SK-N-SH treated with all-trans-retinoic acid at 6 μM for 48 hours (cell line): ENCODE data around the gene AEBP1.

Experiments
- ATAC-seq: fragments of 200-7000 bp; cut with Tn5 transposase; 3 replicates; pipeline ENCODE4 v1.9.1; 2020; ENCODE audit warnings: mild to moderate bottlenecking, moderate library complexity
- ARNTL ChIP-seq: fragments of 450-650 bp; formaldehyde crosslinking; IDR thresholded peaks from 2 replicates; pipeline ENCODE4 v1.5.0; 2020; ENCODE audit warnings: low read depth, mild to moderate bottlenecking, moderate library complexity, borderline replicate concordance
- BACH2 ChIP-seq: fragments of 250-450 bp; sonication (Bioruptor Pico); IDR thresholded peaks from 2 replicates; pipeline ENCODE4 v1.9.0; 2021; ENCODE audit warnings: mild to moderate bottlenecking, borderline replicate concordance
- CSRNP3 ChIP-seq: fragments of 250-450 bp; sonication (Bioruptor Pico); IDR thresholded peaks from 2 replicates; pipeline ENCODE4 v1.5.1; 2021; ENCODE audit warnings: mild to moderate bottlenecking, moderate library complexity
- ESRRG ChIP-seq: fragments of 250-450 bp; sonication (Bioruptor Pico); IDR thresholded peaks from 2 replicates; pipeline ENCODE4 v1.6.1; 2021; ENCODE audit warnings: mild to moderate bottlenecking
- GLIS3 ChIP-seq: fragments of 250-450 bp; sonication (Bioruptor Pico); IDR thresholded peaks from 2 replicates; pipeline ENCODE4 v1.5.0; 2020; ENCODE audit warnings: mild to moderate bottlenecking, moderate library complexity
- ISL1 ChIP-seq: fragments of 250-450 bp; sonication (Bioruptor Pico); IDR thresholded peaks from 2 replicates; pipeline ENCODE4 v2.1.2; 2022; ENCODE audit warnings: mild to moderate bottlenecking, moderate library complexity
- OSR1 ChIP-seq: fragments of 250-450 bp; sonication (Bioruptor Pico); IDR thresholded peaks from 2 replicates; pipeline ENCODE4 v1.8.0; 2022; ENCODE audit warnings: moderate library complexity, mild to moderate bottlenecking, inconsistent platforms
- POU6F1 ChIP-seq: fragments of 250-450 bp; sonication (Bioruptor Pico); IDR thresholded peaks from 2 replicates; pipeline ENCODE4 v1.8.0; 2021; ENCODE audit warnings: low read depth, mild to moderate bottlenecking, moderate library complexity, borderline replicate concordance
- PPARA ChIP-seq: fragments of 250-450 bp; sonication (Bioruptor Pico); IDR thresholded peaks from 2 replicates; pipeline ENCODE4 v1.5.0; 2020; ENCODE audit warnings: mild to moderate bottlenecking, borderline replicate concordance
- RARB ChIP-seq: fragments of 250-450 bp; sonication (Bioruptor Pico); IDR thresholded peaks from 2 replicates; pipeline ENCODE4 v1.8.0; 2021; ENCODE audit warnings: mild to moderate bottlenecking, moderate library complexity
- SNAI2 ChIP-seq: fragments of 250-450 bp; sonication (Bioruptor Pico); IDR thresholded peaks from 2 replicates; pipeline ENCODE4 v1.5.0; 2020; ENCODE audit warnings: mild to moderate bottlenecking, moderate library complexity
- TCF4 ChIP-seq: fragments of 250-450 bp; sonication (Bioruptor Pico); IDR thresholded peaks from 2 replicates; pipeline ENCODE4 v1.8.0; 2021; ENCODE audit warnings: mild to moderate bottlenecking, moderate library complexity, borderline replicate concordance
- TOX ChIP-seq: fragments of 250-450 bp; sonication (Bioruptor Pico); IDR thresholded peaks from 2 replicates; pipeline ENCODE4 v1.8.0; 2021; ENCODE audit warnings: mild to moderate bottlenecking, moderate library complexity, borderline replicate concordance
- ZC3H10 ChIP-seq: fragments of 250-450 bp; sonication (Bioruptor Pico); IDR thresholded peaks from 2 replicates; pipeline ENCODE4 v1.5.1; 2021; ENCODE audit warnings: mild to moderate bottlenecking, moderate library complexity
- ZFP3 ChIP-seq: fragments of 250-450 bp; sonication (Bioruptor Pico); IDR thresholded peaks from 2 replicates; pipeline ENCODE4 v1.5.0; 2020; ENCODE audit warnings: mild to moderate bottlenecking, moderate library complexity
- ZFP30 ChIP-seq: fragments of 450-650 bp; formaldehyde crosslinking; IDR thresholded peaks from 2 replicates; pipeline ENCODE4 v1.5.0; 2022; ENCODE audit warnings: mild to moderate bottlenecking, moderate library complexity
- ZNF565 ChIP-seq: fragments of 450-650 bp; formaldehyde crosslinking; conservative IDR thresholded peaks from 2 replicates; pipeline ENCODE4 v1.5.0; 2020; ENCODE audit warnings: low read depth, mild to moderate bottlenecking, moderate library complexity
- ZNF70 ChIP-seq: fragments of 450-650 bp; formaldehyde crosslinking; IDR thresholded peaks from 2 replicates; pipeline ENCODE4 v1.5.0; 2020; ENCODE audit warnings: mild to moderate bottlenecking, moderate library complexity
- ZNF8 ChIP-seq: fragments of 450-650 bp; formaldehyde crosslinking; IDR thresholded peaks from 2 replicates; pipeline ENCODE4 v1.5.0; 2020; ENCODE audit warnings: mild to moderate bottlenecking, moderate library complexity
- TF ChIP-seq, protein P1 (sequence below): fragments of 250-450 bp; sonication (Bioruptor Pico); IDR thresholded peaks from 2 replicates; pipeline ENCODE4 v1.8.0; 2020; ENCODE audit warnings: mild to moderate bottlenecking, moderate library complexity, borderline replicate concordance
- TF ChIP-seq, protein P2 (sequence below): fragments of 250-450 bp; sonication (Bioruptor Pico); IDR thresholded peaks from 2 replicates; pipeline ENCODE4 v1.5.1; 2020; ENCODE audit warnings: low read depth, mild to moderate bottlenecking, moderate library complexity
- TF ChIP-seq, protein P3 (sequence below): fragments of 250-450 bp; sonication (Bioruptor Pico); IDR thresholded peaks from 2 replicates; pipeline ENCODE4 v1.5.0; 2020; ENCODE audit warnings: mild to moderate bottlenecking, moderate library complexity

AEBP1 gene

GRCh38 chr7:44142028-44142427 is 37.9 kb downstream of the AEBP1 start:
- TF ChIP-seq ZFP30 (CRISPR knock-in tag) (no peak), ISL1 (CRISPR knock-in tag) (no peak), BACH2 (CRISPR knock-in tag) (no peak), ZNF70 (CRISPR knock-in tag) (no peak), RARB (CRISPR knock-in tag) (no peak), ZNF8 (CRISPR knock-in tag) (no peak), POU6F1 (CRISPR knock-in tag) (no peak), SNAI2 (CRISPR knock-in tag) (no peak), ZC3H10 (CRISPR knock-in tag) (no peak), ESRRG (no peak)
- TF ChIP-seq, protein P1, sequence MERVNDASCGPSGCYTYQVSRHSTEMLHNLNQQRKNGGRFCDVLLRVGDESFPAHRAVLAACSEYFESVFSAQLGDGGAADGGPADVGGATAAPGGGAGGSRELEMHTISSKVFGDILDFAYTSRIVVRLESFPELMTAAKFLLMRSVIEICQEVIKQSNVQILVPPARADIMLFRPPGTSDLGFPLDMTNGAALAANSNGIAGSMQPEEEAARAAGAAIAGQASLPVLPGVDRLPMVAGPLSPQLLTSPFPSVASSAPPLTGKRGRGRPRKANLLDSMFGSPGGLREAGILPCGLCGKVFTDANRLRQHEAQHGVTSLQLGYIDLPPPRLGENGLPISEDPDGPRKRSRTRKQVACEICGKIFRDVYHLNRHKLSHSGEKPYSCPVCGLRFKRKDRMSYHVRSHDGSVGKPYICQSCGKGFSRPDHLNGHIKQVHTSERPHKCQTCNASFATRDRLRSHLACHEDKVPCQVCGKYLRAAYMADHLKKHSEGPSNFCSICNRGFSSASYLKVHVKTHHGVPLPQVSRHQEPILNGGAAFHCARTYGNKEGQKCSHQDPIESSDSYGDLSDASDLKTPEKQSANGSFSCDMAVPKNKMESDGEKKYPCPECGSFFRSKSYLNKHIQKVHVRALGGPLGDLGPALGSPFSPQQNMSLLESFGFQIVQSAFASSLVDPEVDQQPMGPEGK (CRISPR knock-in tag) = no peak
- TF ChIP-seq, protein P2, sequence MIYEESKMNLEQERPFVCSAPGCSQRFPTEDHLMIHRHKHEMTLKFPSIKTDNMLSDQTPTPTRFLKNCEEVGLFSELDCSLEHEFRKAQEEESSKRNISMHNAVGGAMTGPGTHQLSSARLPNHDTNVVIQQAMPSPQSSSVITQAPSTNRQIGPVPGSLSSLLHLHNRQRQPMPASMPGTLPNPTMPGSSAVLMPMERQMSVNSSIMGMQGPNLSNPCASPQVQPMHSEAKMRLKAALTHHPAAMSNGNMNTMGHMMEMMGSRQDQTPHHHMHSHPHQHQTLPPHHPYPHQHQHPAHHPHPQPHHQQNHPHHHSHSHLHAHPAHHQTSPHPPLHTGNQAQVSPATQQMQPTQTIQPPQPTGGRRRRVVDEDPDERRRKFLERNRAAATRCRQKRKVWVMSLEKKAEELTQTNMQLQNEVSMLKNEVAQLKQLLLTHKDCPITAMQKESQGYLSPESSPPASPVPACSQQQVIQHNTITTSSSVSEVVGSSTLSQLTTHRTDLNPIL (CRISPR knock-in tag) = no peak

DNA sequence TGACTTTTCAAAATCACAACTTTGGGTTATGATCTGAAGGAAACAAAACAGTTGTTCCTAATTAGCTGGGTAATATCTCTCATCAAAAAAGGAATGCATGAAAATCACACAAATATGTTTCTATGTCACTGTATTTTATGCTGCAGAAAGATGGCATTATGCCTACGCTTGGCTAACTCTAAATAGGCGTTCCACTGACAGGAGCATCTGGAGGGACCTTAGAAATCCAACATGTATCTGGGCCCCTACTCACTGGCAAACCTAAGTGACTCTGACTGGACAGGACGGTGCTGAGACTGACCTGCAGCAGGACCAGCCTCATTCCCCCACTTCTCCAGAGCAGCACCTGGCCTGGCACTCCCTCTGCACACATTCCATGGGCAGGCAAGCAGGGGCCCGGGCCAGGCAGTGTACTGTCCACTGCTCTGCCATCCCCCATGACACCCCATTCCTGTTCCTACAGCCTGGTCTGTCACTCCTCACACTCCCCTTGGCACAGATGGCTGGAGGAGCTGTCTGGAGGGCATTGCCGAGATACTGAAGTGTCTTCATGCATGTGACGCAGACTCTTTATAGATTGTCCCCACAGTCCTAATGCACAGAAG is 39.6 kb downstream of the AEBP1 start:
- TF ChIP-seq, protein P3, sequence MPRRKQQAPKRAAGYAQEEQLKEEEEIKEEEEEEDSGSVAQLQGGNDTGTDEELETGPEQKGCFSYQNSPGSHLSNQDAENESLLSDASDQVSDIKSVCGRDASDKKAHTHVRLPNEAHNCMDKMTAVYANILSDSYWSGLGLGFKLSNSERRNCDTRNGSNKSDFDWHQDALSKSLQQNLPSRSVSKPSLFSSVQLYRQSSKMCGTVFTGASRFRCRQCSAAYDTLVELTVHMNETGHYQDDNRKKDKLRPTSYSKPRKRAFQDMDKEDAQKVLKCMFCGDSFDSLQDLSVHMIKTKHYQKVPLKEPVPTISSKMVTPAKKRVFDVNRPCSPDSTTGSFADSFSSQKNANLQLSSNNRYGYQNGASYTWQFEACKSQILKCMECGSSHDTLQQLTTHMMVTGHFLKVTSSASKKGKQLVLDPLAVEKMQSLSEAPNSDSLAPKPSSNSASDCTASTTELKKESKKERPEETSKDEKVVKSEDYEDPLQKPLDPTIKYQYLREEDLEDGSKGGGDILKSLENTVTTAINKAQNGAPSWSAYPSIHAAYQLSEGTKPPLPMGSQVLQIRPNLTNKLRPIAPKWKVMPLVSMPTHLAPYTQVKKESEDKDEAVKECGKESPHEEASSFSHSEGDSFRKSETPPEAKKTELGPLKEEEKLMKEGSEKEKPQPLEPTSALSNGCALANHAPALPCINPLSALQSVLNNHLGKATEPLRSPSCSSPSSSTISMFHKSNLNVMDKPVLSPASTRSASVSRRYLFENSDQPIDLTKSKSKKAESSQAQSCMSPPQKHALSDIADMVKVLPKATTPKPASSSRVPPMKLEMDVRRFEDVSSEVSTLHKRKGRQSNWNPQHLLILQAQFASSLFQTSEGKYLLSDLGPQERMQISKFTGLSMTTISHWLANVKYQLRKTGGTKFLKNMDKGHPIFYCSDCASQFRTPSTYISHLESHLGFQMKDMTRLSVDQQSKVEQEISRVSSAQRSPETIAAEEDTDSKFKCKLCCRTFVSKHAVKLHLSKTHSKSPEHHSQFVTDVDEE = no peak
- no peak for TF ChIP-seq PPARA (CRISPR knock-in tag)
- TF ChIP-seq, protein P2 (CRISPR knock-in tag) = no peak
- TF ChIP-seq ZC3H10 (CRISPR knock-in tag) = no peak
- TF ChIP-seq ZNF8 (CRISPR knock-in tag) = no peak
- no peak for TF ChIP-seq ZFP3
- no peak for TF ChIP-seq OSR1 (CRISPR knock-in tag)
- TF ChIP-seq ISL1 (CRISPR knock-in tag) = no peak
- no peak for TF ChIP-seq ZNF70 (CRISPR knock-in tag)
- TF ChIP-seq POU6F1 (CRISPR knock-in tag) = no peak
- no peak for TF ChIP-seq GLIS3 (CRISPR knock-in tag)
- TF ChIP-seq ARNTL (CRISPR knock-in tag) = no peak
- TF ChIP-seq, protein P1 (CRISPR knock-in tag) = no peak
- TF ChIP-seq BACH2 (CRISPR knock-in tag) = no peak
- TF ChIP-seq CSRNP3 (CRISPR knock-in tag) = no peak
- TF ChIP-seq TCF4 (CRISPR knock-in tag) = no peak
- no peak for TF ChIP-seq RARB (CRISPR knock-in tag)
- no peak for TF ChIP-seq TOX (CRISPR knock-in tag)
- no peak for TF ChIP-seq ZNF565 (CRISPR knock-in tag)
- TF ChIP-seq ESRRG = no peak
- no peak for ATAC-seq

More at GRCh38 chr7:44142028-44142427, 37.9 kb downstream of the AEBP1 start:
- ATAC-seq = no peak
